ENCODE measurements around the gene SLC5A4.
"Not testable (repeated sequence)": the region's sequence is repeated elsewhere in the genome, so short reads cannot be mapped to it uniquely, and the experiment has no call there.

Gene SLC5A4

GRCh38 chr22:32269316-32269715 lies 14.2 kb upstream of the SLC5A4 start:
- DNase-seq (ENCODE audit: low read depth, low spot score): no peak
- TF ChIP-seq CTCF (IDR thresholded peaks at IDR 0.05; ENCODE audit: insufficient read depth, low read length, missing control alignments): no peak
- ChIA-PET POLR2A (no interaction called here), CTCF (interaction anchor here (1.1 to 5.7 kb wide), 3 partner anchors 20 to 299 kb away, joined by 3 to 104 read pairs (median 27); no protein-coding TSS in a partner anchor)
- H3K4me3 ChIP-seq (ENCODE audit: low read depth, low read length): no peak overlapping the region

GRCh38 chr22:32267011-32267410 lies 11.9 kb upstream of the SLC5A4 start:
- DNase-seq (ENCODE audit: low read depth, low spot score): no peak
- ChIA-PET POLR2A (no interaction called here), CTCF (interaction anchor here (0.6 to 5.7 kb wide), 21 partner anchors 8 to 728 kb away, joined by 3 to 104 read pairs (median 5); partner anchors contain the start of gene SLC5A4)
- no peak overlapping the region for H3K4me3 ChIP-seq (ENCODE audit: low read depth, low read length)
- TF ChIP-seq CTCF (IDR thresholded peaks at IDR 0.05; ENCODE audit: insufficient read depth, low read length, missing control alignments): no peak

- ChIA-PET CTCF (interaction anchor here (0.7 to 5.7 kb wide), 32 partner anchors 8 to 944 kb away, joined by 3 to 104 read pairs (median 5); partner anchors contain the start of gene SLC5A4), POLR2A (no interaction called here)
- H3K4me3 ChIP-seq (ENCODE audit: low read depth, low read length): no peak overlapping the region
- peak; percentile 79 for TF ChIP-seq CTCF (IDR thresholded peaks at IDR 0.05; ENCODE audit: insufficient read depth, low read length, missing control alignments)
- DNase-seq (ENCODE audit: low read depth, low spot score): peak; percentile 3
Measured at GRCh38 chr22:32265882-32266767, 11.0 kb upstream of the SLC5A4 start.

- H3K4me3 ChIP-seq (ENCODE audit: low read depth, low read length); DNase-seq (ENCODE audit: low read depth, low spot score); POLR2A ChIA-PET; CTCF ChIA-PET: not testable (repeated sequence)
Measured at GRCh38 chr22:32263678-32264077, 8.5 kb upstream of the SLC5A4 start.

GRCh38 chr22:32261306-32261705 lies 6.2 kb upstream of the SLC5A4 start:
- DNase-seq (ENCODE audit: low read depth, low spot score): no peak
- TF ChIP-seq CTCF (IDR thresholded peaks at IDR 0.05; ENCODE audit: insufficient read depth, low read length, missing control alignments): no peak
- no peak overlapping the region for H3K4me3 ChIP-seq (ENCODE audit: low read depth, low read length)

GRCh38 chr22:32258791-32259190 lies 3.6 kb upstream of the SLC5A4 start:
- POLR2A ChIA-PET: no interaction called here
- CTCF ChIA-PET: no interaction called here

More at GRCh38 chr22:32261306-32261705, 6.2 kb upstream of the SLC5A4 start:
- ChIA-PET POLR2A (no interaction called here), CTCF (interaction anchor here (1.6 kb wide), 1 partner anchor 284 kb away, joined by 7 read pairs; no protein-coding TSS in a partner anchor)

More at GRCh38 chr22:32258791-32259190, 3.6 kb upstream of the SLC5A4 start:
- H3K4me3 ChIP-seq (ENCODE audit: low read depth, low read length): no peak overlapping the region
- DNase-seq (ENCODE audit: low read depth, low spot score): no peak
- TF ChIP-seq CTCF (IDR thresholded peaks at IDR 0.05; ENCODE audit: insufficient read depth, low read length, missing control alignments): no peak
